ENCODE data around the gene RETREG2.
"Not testable (repeated sequence)": the region's sequence is repeated elsewhere in the genome, so short reads cannot be mapped to it uniquely, and the experiment has no call there.

The RETREG2 gene

DNA sequence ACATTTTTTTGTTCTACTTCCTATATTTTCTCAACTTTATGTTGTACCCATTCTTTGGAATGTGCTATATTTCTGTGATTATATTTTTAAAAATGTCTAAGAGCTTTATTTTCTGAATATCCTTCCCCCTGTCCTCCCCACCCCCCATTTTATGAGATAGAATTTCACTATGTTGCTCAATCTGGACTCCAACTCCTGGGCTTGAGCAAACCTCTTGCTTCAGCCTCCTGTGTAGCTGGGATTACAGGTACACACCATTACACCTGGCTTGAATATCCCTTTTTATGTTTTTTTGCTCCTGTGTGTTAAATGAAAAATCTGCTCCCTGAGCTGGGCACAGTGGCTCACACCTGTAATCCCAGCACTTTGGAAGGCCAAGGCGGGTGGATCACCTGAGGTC is 19.3 kb downstream of the RETREG2 start:
- DNase-seq (ENCODE audit: low read depth, low spot score) = no peak

- DNase-seq (ENCODE audit: low read depth, low spot score) = no peak
Measured at GRCh38 chr2:219198974-219199373, 20.9 kb downstream of the RETREG2 start.

DNA sequence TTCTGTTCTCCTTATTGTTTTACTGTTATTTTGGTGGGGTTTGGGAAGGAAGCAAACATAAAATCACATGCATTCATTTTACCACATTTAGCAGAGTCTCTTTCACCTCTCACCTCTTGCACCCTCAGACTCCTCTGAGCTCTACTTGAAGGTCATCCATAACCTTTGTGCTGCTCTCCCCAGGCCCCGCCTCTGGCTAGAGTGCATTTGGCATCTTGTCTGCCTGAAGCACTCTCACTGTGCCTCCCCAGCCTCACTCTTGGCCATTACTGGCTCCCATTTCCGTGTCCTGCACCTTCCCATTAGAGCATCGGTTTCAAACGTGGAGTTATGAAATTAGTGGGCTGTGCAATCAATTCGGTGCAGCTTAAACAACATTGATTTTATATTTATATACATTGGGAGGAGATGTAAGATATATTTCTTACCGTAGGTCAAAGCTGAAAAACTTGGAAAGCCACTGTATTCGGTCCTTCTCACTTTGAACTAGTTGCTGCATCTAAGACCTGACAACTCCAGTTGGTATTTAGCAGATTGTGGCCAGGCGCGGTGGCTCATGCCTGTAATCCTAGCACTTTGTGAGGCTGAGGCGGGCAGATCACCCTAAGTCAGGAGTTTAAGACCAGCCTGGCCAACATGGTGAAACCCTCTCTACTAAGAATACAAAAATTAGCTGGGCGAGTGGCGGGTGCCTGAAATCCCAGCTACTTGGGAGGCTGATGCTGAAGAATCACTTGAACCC is 21.6 kb downstream of the RETREG2 start:
- no peak for DNase-seq (ENCODE audit: low read depth, low spot score)

DNA sequence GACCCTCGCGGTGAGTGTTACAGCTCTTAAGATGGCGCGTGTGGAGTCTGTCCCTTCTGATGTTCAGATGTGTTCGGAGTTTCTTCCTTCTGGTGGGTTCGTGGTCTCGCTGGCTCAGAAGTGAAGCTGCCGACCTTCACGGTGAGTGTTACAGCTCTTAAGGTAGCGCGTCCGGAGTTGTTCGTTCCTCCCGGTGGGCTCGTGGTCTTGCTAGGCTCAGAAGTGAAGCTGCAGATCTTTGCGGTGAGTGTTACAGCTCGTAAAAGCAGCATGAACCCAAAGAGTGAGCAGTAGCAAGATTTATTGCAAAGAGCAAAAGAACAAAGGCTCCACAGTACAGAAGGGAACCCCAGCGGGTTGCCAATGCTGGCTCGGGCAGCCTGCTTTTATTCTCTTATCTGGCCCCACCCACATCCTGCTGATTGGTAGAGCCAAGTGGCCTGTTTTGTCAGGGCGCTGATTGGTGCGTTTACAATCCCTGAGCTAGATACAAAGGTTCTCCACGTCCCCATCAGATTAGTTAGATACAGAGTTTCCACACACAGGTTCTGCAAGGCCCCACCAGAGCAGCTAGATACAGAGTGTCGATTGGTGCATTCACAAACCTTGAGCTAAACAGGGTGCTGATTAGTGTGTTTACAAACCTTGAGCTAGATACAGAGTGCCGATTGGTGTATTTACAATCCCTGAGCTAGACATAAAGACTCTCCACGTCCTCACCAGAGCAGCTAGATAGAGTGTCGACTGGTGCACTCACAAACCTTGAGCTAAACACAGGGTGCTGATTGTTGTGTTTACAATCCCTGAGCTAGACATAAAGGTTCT is 22.6 kb downstream of the RETREG2 start:
- not testable (repeated sequence) for DNase-seq (ENCODE audit: low read depth, low spot score)

DNA sequence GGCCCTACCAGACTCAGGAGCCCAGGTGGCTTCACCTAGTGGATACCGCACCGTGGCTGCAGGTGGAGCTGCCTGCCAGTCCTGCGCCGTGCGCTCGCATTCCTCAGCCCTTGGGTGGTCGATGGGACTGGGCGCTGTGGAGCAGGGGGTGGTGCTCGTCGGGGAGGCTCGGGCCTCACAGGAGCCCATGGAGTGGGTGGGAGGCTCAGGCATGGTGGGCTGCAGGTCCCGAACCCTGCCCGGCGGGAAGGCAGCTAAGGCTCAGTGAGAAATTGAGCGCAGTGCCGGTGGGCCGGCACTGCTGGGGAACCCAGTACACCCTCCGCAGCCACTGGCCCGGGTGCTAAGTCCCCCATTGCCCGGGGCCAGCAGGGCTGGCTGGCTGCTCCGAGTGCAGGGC is 23.3 kb downstream of the RETREG2 start:
- not testable (repeated sequence) for DNase-seq (ENCODE audit: low read depth, low spot score)

- no peak for DNase-seq (ENCODE audit: low read depth, low spot score)
Measured at GRCh38 chr2:219204425-219205164, 26.5 kb downstream of the RETREG2 start.

- no peak for DNase-seq (ENCODE audit: low read depth, low spot score)
Measured at GRCh38 chr2:219205165-219205538, 27.1 kb downstream of the RETREG2 start.

DNA sequence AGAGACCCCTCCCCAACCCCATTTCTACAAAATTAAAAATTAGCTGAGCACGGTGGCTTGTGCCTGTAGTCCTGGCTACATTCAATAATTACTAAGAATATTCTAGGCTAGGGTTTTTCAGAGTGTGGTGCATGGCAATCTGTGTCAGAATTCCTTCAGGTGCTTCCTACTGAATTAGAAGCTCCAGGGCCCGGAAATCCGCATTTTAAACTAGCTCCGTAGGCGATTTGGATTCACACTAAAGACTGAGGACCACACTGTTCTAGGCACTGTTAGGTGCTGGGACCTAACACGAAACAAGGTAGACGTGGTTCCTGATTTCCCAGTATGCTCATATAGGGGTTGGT is 27.9 kb downstream of the RETREG2 start:
- no peak for DNase-seq (ENCODE audit: low read depth, low spot score)

- DNase-seq (ENCODE audit: low read depth, low spot score) = peak; percentile 99
Measured at GRCh38 chr2:219206328-219207133, 28.5 kb downstream of the RETREG2 start, which contains the start of gene ZFAND2B. Gene ZFAND2B (plus strand): TSS chr2:219206782. CDS start chr2:219206988, 206 bp downstream.

DNA sequence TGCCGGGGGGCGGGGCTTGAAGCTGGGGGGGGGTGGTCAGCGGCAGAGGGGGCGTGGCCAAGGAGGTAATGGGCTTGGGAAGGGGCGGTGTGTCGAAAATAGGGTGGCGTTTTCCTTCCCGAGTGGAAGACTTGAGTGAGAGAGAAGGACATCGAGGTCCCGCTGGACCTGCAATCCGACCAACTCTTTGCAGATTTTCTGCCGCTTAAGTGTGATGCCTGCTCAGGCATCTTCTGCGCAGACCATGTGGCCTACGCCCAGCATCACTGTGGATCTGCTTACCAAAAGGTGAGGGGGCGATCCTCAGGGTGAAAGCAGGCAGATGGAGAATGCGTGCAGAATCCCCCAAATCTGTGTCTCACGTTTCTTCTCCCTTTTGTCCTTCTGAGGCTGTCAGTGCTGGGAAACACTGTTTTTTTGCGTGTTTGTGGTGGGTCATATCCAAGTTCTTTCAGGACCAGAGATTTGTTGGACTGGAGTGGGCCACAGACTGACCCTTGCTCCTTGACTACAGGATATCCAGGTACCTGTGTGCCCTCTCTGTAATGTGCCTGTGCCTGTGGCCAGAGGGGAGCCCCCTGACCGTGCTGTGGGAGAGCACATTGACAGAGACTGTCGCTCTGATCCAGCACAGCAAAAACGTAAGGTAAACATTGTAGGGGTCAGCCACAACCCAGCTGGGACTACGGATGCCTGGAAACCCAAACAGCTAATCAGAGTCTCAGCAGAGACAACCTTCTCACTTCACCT is 29.2 kb downstream of the RETREG2 start:
- DNase-seq (ENCODE audit: low read depth, low spot score) = no peak

DNA sequence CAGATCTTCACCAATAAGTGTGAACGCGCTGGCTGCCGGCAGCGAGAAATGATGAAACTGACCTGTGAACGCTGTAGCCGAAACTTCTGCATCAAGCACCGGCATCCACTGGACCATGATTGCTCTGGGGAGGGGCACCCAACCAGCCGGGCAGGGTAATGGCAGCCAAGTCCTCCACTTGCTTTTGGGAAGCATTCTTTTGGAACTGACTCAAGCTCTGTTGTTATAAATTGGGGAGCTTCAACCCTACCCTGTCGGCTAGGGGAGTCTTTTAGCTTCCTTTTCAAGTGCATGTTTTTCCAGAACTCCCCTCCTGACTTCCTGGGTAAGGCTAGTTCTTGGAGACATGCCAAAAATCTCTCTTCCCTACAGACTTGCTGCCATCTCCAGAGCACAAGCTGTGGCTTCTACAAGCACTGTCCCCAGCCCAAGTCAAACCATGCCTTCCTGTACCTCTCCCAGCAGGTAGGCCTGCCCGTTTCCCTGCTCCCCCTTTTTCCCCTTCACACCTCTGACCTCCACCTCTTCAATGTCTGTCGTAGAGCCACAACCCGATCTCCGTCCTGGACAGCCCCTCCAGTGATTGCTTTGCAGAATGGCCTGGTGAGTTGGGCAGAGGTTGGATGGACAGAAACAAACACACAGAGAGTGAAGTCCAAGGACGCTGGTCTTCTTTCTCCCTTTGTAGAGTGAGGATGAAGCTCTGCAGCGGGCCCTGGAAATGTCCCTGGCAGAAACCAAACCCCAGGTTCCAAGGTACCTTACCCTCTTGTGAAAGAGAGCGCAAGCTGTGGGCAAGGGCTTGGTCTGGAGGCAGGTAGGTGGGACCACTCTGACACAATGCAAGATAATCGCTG is 30.0 kb downstream of the RETREG2 start:
- peak; percentile 46 for DNase-seq (ENCODE audit: low read depth, low spot score)

DNA sequence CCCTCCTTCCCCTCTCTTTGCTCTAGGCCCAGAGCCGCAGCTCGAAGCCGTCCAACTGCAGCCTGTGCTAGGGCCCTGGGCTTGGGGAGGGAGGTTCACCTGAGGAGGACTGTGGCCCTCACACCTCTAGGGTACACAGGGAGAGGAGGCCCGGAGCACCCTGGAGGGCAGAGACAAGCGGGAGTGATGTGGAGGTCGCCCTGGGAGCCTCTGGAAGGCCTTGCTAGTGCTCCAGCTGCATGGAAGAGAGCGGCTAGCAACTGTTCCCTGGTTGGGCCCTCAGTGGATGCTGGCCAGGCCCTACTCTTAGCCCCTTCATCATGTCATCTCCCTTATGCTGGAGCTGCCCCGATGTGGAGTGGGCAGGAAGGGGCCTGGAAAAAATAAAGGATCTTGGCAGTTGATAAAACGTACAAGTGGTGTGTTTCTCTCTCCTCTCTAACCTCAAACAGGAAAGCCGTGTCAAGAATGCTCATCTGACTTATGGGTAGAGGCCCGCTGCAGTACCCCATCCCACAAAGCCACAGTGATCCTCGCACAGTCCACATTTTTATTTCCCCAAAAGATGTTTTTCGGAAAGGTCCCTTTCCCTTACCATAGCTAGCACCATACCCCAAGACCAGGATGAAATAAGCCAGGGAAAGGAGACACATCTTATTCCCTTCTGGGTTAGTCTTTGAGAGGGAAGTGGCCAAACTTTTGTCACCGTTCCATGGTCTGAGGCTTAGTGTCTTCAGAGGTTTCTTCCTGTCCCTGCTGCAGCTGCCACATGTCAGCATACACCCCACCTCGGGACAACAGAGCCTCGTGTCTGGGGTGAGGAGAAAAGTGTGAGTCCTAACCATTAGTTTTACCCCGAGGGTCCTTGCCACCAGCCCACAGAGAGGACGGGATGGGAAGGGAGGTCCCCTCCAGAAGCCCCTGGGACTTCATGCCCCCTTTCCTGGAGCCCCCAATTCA is 31.4 kb downstream of the RETREG2 start:
- DNase-seq (ENCODE audit: low read depth, low spot score) = no peak

- no peak for DNase-seq (ENCODE audit: low read depth, low spot score)
Measured at GRCh38 chr2:219210196-219210885, 32.3 kb downstream of the RETREG2 start.

DNA sequence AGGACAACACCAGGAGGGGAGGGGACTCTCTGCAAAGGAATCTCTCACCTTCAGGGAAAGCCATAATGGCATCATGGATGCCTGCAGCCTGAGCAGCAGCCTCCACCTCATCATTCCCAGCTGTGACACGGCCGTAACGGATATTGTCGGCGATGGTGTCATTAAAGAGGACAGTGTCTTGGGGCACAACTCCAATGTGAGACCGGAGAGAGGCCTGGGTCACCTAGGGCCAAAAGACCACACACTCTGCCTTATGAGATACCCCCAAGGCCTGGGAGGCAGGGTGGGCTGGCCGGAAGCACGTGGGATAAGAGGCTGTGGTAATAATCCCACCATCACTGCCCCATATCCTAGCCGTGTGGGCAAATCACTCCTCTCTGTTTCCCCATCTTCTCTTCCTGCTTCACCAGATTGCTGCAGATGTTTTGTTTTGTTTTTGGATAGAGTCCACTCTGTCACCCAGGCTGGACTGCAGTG is 32.8 kb downstream of the RETREG2 start:
- DNase-seq (ENCODE audit: low read depth, low spot score) = no peak

GRCh38 chr2:219213026-219213415 is 34.9 kb downstream of the RETREG2 start:
- no peak for DNase-seq (ENCODE audit: low read depth, low spot score)

- DNase-seq (ENCODE audit: low read depth, low spot score) = no peak
Measured at GRCh38 chr2:219213486-219214071, 35.5 kb downstream of the RETREG2 start.

DNA sequence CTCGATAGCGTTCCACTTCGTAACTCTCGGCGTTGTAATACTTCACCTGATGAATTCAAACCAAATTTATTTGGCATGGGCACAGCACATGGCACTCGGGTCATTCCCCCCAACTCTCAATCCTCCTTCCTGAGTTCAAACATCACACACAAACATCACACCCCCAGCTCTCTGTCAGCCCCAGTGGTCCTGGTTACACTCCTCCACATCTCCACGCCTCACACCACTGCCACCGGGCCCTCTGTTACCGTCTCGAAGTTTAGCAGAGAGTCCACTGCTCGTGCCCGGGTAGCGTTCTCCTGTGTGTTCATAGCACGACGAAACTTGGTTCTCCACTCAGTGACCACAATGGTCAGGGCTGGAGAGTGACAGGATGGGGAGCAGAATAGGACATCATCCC is 36.1 kb downstream of the RETREG2 start:
- DNase-seq (ENCODE audit: low read depth, low spot score) = no peak

GRCh38 chr2:219214786-219215185 is 36.7 kb downstream of the RETREG2 start:
- DNase-seq (ENCODE audit: low read depth, low spot score) = no peak

Measured in astrocyte of the hippocampus (primary cell).